MCF 10A (cell line): ENCODE measurements around the gene OGFOD3. TPM values are rescaled to one million over a fixed set of nuclear protein-coding genes. Genes with fewer than 3 reads are reported as not detected.
"Not testable (repeated sequence)": the region's sequence is repeated elsewhere in the genome, so short reads cannot be mapped to it uniquely, and the experiment has no call there.

Experiments
- BruUV-seq: library from RNA; stranded (reverse); fragments of 400-500 nt; replicated peaks from 2 replicates; lab custom pipeline; 2021; lab: Mats Ljungman, UMichigan
- CTCF ChIA-PET: fragments of 300-600 bp; sonication (Branson Sonifier 250); formaldehyde crosslinking; extraction: SDS; loops from one replicate; lab custom pipeline; 2021; ENCODE audit warnings: antibody characterized with exemption, inconsistent platforms; lab: Yijun Ruan, JAX
- POLR2A ChIA-PET: fragments of 300-600, 350-650 bp; sonication (Branson Sonifier 250); formaldehyde crosslinking; extraction: SDS; loops from one replicate; lab custom pipeline; 2020; ENCODE audit warnings: antibody characterized with exemption, inconsistent platforms; lab: Yijun Ruan, JAX
- DNase-seq: peaks from one replicate; pipeline ENCODE4 v3.0.0-alpha.2; 2018; ENCODE audit not compliant: unreplicated experiment
- H3K27ac Mint-ChIP-seq: one replicate; pipeline ENCODE4 v1.8.0; 2022; ENCODE audit warnings: mild to moderate bottlenecking, low read depth, mixed read lengths; ENCODE audit not compliant: unreplicated experiment
- H3K27me3 Mint-ChIP-seq: one replicate; pipeline ENCODE4 v1.8.0; 2022; ENCODE audit warnings: mixed read lengths; ENCODE audit not compliant: insufficient read depth, unreplicated experiment
- H3K36me3 Mint-ChIP-seq: one replicate; pipeline ENCODE4 v1.8.0; 2022; ENCODE audit warnings: mild to moderate bottlenecking, moderate library complexity, mixed read lengths; ENCODE audit not compliant: insufficient read depth, unreplicated experiment
- H3K4me1 Mint-ChIP-seq: one replicate; pipeline ENCODE4 v1.8.0; 2022; ENCODE audit warnings: mixed read lengths; ENCODE audit not compliant: insufficient read depth, unreplicated experiment
- H3K4me3 Mint-ChIP-seq: one replicate; pipeline ENCODE4 v1.8.0; 2022; ENCODE audit warnings: mild to moderate bottlenecking, moderate library complexity, mixed read lengths; ENCODE audit not compliant: unreplicated experiment
- H3K9me3 Mint-ChIP-seq: one replicate; pipeline ENCODE4 v1.8.0; 2022; ENCODE audit warnings: mixed read lengths; ENCODE audit not compliant: unreplicated experiment
- intact Hi-C: fragments of 100-400 bp; cut with micrococcal nuclease; formaldehyde crosslinking; loops from 2 replicates; pipeline ENCODE4 v1.14.1; 2022
- total RNA-seq: library from RNA; stranded (reverse); gene quantifications from 2 replicates; pipeline ENCODE4 v1.2.3, GENCODE V29; 2022
- TF ChIP-seq, protein P1 (sequence below): fragments of 200-600 bp; IDR thresholded peaks from one replicate; pipeline ENCODE4 v1.8.0; 2022; ENCODE audit warnings: antibody characterized with exemption, mild to moderate bottlenecking; ENCODE audit not compliant: unreplicated experiment

Gene OGFOD3
- total RNA-seq, 1 experiment from 2014 or later, result 21.1 TPM

- POLR2A ChIA-PET, result no interaction called here
- Mint-ChIP-seq H3K4me1 (peaks cover 4% of the 10 kb centered on the region), H3K4me3 (no peak overlapping the region), H3K27ac (no peak overlapping the region), H3K9me3 (no peaks in the 10 kb centered on the region), H3K27me3 (peaks cover 17% of the 10 kb centered on the region), H3K36me3 (no peaks in the 10 kb centered on the region)
- no TSS peak for BruUV-seq
- no peak for DNase-seq
- CTCF ChIA-PET, result no interaction called here
- intact Hi-C loops, result no loop called here
- TF ChIP-seq, protein P1, sequence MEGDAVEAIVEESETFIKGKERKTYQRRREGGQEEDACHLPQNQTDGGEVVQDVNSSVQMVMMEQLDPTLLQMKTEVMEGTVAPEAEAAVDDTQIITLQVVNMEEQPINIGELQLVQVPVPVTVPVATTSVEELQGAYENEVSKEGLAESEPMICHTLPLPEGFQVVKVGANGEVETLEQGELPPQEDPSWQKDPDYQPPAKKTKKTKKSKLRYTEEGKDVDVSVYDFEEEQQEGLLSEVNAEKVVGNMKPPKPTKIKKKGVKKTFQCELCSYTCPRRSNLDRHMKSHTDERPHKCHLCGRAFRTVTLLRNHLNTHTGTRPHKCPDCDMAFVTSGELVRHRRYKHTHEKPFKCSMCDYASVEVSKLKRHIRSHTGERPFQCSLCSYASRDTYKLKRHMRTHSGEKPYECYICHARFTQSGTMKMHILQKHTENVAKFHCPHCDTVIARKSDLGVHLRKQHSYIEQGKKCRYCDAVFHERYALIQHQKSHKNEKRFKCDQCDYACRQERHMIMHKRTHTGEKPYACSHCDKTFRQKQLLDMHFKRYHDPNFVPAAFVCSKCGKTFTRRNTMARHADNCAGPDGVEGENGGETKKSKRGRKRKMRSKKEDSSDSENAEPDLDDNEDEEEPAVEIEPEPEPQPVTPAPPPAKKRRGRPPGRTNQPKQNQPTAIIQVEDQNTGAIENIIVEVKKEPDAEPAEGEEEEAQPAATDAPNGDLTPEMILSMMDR, result no peak
These were observed 44.4 kb downstream of the OGFOD3 start for GRCh38 chr17:82373731-82374625.

GRCh38 chr17:82373072-82373452, 45.3 kb downstream of the OGFOD3 start:
- POLR2A ChIA-PET, H3K4me1 Mint-ChIP-seq, intact Hi-C loops, H3K27me3 Mint-ChIP-seq, BruUV-seq, H3K36me3 Mint-ChIP-seq, H3K9me3 Mint-ChIP-seq, H3K27ac Mint-ChIP-seq, H3K4me3 Mint-ChIP-seq, CTCF ChIA-PET, DNase-seq: not testable (repeated sequence)

DNA sequence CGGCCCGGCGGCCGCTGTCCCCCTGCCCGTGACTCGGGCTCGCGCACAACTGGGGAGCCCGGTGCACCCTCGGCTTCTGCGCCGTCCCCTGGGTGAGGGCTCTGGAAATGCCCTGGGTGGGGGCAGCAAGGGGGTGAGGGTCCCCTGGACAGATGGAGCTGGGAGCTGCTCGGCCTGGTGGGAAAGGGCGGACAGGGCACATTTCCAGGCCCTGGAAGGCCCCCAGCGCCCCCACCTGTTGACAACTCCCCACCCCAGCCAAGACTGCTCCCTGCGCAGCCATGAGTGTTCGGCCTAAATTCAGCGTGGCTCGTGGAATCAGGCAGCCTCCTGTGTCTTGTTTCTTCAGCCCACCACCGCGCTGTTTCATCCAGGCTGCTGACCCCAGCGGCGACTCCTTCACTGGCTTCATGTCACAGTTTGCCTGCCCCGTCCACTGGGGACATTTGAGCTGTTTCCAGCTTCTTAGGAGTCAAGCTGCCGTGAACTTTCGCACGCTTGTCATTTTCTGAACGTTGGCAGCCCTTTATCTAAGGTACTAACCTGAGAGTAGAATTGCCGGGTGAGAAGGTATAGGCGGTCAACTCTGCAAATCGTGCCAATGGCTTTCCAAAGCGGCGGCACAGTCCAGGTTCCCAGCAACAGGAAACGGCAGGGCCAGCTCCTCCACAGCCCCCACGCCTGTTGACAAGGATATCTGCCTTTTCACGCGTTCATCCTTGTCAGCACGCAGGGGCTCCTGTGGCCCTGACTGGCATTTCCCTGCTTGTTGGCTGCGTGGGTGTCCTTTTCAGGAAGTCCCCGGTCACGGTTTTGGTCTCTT, 45.9 kb downstream of the OGFOD3 start:
- H3K27ac Mint-ChIP-seq, result no peak overlapping the region
- ChIA-PET POLR2A (no interaction called here), CTCF (no interaction called here)
- no peaks in the 10 kb centered on the region for H3K4me1 Mint-ChIP-seq
- intact Hi-C loops, result no loop called here
- peaks cover 10% of the 10 kb centered on the region for H3K27me3 Mint-ChIP-seq
- TF ChIP-seq, protein P1, result no peak
- no peak overlapping the region for H3K4me3 Mint-ChIP-seq
- no peaks in the 10 kb centered on the region for H3K36me3 Mint-ChIP-seq
- H3K9me3 Mint-ChIP-seq, result no peaks in the 10 kb centered on the region
- no TSS peak for BruUV-seq
- no peak for DNase-seq

DNA sequence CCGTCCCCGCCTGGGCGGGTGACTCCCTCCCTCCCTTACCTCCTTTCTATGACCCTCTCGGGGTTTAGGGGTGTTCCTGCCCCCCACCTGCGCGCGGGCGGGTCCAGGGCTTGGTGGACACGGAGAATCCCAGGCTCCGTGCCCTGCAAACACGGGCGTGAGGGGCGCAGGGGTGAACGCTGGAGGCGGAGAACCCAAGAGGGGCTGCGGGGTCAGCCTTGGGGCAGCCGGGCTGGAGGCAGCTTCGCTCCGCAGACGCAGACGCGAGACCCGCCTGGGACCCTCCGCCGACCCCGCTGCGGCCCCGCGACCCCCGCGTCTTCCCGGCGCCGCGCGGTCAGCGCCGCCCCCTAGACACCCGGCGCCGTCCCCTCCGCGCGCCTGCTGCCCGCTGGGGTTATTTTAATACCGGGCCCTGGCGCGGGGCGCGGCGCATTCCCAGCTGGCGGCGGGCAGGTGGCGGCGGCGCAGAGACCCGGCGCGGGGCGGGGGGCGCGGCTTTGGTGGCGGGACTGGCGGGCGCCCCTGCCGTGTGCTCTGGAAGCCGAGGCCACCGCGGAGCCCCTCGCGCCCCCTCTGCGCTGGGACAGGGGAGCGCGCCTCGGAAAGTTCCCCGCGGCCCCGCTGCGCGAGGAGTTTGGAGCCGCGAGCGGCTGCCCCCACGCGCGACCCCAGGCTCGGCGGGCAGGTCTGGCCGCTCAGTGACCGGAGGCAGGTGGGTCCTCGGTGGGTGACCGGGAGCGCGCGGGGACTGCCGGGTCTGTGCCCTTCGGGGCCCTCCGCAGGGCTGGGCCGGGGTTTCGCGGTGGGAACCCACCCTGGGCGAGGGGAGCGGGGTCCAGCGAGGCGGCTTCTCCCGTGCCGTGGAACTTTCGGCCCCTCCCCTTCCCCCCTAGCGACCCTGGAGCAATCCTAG, 46.8 kb downstream of the OGFOD3 start, which contains the start of gene UTS2R:
Gene UTS2R (plus strand): TSS at position 433 of the 916 bp plus-strand sequence. CDS start 2,560 bp downstream, outside the sequence.
- no peak within 1 kb of the TSS for H3K27ac Mint-ChIP-seq
- ChIA-PET CTCF (interaction anchor here (0.7 kb wide), 1 partner anchor 15 kb away, joined by 3 read pairs; no protein-coding TSS in a partner anchor), POLR2A (no interaction called here)
- H3K4me1 Mint-ChIP-seq, result no peaks in the 10 kb centered on the region
- H3K4me3 Mint-ChIP-seq, result no peak within 1 kb of the TSS
- H3K36me3 Mint-ChIP-seq, result no peaks in the 10 kb centered on the region
- BruUV-seq, result no TSS peak
- intact Hi-C loops, result no loop called here
- no peak for DNase-seq
- peaks cover 10% of the 10 kb centered on the region for H3K27me3 Mint-ChIP-seq
- TF ChIP-seq, protein P1, result no peak
- H3K9me3 Mint-ChIP-seq, result no peaks in the 10 kb centered on the region
